Stimulated activated CD4-positive, alpha-beta T cell treated with anti-CD3 and anti-CD28 coated beads, TNF-alpha, amount 100 ng/mL, for 1 hour (primary cell): ENCODE results near the gene ZNF681.
A peak's percentile ranks its signal among the peaks of the same experiment; 100 is the strongest.
"Not testable (repeated sequence)": the region's sequence is repeated elsewhere in the genome, so short reads cannot be mapped to it uniquely, and the experiment has no call there.

Source experiments
- DNase-seq, 3 donors: peaks; one replicate each; pipeline ENCODE4 v3.0.0-alpha.2; 2020; ENCODE audit warnings: low read depth in 3 of 3, low spot score in 1 of 3

ZNF681 gene

GRCh38 chr19:23774524-23774971 is 15.9 kb upstream of the ZNF681 start:
- DNase-seq, result no peak

DNA sequence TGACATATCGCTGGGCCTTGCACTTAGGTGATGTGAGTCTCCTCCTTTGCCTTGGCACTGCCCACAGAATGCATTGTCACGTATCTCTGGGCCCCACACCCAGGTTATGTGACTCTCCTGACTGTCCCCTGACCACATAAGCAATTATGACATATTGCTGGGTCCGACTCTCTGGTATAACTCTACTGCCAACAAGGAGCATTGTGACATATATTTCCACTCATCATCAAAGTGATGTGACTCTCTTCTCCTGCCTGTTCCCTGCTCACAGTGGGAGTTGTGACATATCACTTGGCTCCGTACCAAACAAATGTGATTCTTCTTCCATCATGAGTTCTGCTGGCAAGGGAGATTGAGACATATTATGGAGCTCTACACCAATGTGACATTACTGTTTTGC is 15.4 kb upstream of the ZNF681 start:
- DNase-seq, result no peak

DNA sequence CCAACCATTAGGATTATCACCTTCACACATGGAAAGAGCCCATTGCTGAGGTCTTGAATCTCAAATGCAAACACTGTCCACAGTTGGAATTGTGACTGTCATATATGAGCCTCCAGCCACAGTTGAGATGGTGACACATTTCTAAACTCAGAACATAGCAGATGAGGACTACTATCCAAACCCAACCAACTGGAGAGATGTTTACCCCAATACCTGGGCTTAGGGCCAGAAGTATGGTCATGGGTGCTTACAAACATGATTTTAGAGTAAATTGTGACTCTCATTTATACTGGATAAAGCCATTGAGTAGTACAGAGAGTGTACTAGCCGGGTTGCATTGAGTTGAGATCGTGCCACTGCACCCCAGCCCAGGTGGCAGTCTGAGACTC is 14.0 kb upstream of the ZNF681 start:
- DNase-seq, result no peak

- no peak for DNase-seq
Observed at GRCh38 chr19:23771761-23772674, 13.3 kb upstream of the ZNF681 start.

- no peak for DNase-seq
Observed at GRCh38 chr19:23771316-23771715, 12.6 kb upstream of the ZNF681 start.

GRCh38 chr19:23770672-23771250 is 12.1 kb upstream of the ZNF681 start:
- DNase-seq, result no peak

- no peak for DNase-seq
Observed at GRCh38 chr19:23769691-23770468, 11.2 kb upstream of the ZNF681 start.

- no peak for DNase-seq
Observed at GRCh38 chr19:23766951-23767350, 8.3 kb upstream of the ZNF681 start.

DNA sequence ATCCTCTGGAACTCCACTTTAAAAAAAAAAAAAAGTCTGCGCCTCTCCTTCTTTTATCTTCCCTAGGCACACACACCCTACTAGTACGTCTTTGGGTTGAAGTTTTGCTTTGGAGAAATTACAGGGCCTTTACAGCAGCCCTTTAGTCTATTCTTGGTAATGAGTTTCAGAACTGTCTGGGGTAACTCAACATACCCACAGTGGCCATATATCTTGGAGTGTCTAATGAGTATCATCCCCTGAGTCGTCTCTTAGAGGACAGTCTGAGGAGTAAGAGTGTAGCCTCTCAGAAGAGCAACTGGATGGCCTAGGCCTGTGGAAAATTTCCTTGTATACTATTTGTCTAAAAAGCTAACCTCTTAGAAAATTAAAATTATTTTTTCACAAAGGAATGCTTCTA is 6.1 kb upstream of the ZNF681 start:
- no peak for DNase-seq

DNA sequence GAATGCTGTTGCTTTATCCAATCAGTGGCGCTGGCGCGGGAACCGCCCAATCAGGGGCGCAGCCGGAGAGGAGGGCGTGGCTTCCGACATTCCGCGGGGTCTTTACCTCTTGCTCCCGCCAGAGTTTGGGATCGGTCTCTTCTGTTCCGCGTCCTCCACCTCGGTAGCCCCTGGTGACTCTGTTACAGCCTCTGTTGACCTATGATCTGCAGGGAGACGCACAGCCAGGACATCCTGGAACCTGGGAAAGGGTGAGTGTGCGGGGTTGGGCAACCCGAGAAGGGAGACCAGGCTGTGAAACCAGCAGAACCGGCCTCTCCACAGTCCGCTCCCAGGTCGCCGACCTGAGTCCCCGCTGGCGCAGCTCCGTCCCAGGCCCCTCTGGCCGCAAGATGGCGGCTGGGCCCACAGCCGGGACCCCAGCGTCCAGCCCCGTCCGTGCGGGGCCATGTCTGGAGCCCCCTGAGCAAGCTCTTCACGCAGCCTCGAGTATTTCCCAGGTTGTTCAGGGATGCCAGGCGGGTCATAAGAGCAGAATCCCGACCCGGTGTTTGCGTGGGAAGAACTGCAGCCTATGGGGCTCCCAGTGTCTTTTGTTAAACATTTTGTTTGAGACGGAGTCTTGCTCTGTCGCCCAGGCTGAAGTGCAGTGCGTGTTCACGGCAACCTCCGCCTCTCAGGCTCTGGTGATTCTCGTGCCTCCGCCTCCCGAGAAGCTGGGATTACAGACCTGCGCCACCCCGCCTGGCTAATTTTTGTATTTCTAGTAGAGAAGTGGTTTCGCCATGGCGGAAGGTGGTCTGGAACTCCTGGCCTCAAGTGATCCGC is 4.4 kb upstream of the ZNF681 start:
- peak; percentile 38 to 72 (median 60) for DNase-seq

GRCh38 chr19:23762548-23762883 is 3.8 kb upstream of the ZNF681 start:
- DNase-seq, result no peak

- DNase-seq, result not testable (repeated sequence)
Observed at GRCh38 chr19:23760326-23760725, 1.6 kb upstream of the ZNF681 start.

- not testable (repeated sequence) for DNase-seq
Observed at GRCh38 chr19:23743633-23744232, 15.0 kb downstream of the ZNF681 start.

DNA sequence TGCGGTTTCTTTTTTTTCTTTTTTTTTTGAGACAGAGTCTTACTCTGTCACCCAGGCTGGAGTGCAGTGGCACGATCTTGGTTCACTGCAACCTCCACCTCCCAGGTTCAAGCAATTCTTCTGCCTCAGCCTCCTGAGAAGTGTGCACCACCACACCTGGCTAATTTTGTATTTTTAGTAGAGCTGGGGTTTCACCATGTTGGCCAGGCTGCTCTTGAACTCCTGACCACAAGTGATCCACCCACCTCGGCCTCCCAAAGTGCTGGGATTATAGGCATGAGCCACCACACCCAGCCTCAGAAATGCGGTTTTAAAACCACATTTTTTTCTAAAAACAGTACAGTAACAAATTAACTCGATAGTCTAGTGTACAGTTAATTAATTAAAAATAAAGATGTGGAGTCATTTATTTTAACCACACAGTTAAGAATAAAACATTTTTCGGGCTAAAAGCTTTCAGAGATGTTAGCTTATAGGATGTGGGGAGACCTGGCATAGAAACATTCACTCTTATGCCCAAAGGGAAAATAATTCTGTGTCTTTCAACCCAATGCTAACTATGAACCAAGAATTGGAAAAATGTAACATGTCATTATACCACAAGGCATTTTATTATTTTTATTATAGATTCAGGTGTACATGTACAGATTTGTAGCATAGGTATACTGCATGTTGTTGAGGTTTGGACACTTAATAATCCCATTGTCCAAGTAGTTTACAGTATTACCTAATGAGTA is 27.8 kb downstream of the ZNF681 start:
- not testable (repeated sequence) for DNase-seq

DNA sequence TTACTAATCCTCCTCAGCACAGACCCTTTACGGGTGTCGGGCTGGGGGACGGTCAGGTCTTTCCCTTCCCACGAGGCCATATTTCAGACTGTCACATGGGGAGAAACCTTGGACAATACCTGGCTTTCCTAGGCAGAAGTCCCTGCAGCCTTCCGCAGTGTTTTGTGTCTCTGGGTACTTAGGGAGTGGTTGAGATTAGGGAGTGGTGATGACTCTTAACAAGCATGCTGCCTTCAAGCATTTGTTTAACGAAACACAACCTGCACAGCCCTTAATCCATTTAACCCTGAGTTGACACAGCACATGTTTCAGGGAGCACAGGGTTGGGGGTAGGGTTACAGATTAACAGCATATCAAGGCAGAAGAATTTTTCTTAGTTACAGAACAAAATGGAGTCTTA is 34.5 kb downstream of the ZNF681 start:
- DNase-seq, result not testable (repeated sequence)

DNA sequence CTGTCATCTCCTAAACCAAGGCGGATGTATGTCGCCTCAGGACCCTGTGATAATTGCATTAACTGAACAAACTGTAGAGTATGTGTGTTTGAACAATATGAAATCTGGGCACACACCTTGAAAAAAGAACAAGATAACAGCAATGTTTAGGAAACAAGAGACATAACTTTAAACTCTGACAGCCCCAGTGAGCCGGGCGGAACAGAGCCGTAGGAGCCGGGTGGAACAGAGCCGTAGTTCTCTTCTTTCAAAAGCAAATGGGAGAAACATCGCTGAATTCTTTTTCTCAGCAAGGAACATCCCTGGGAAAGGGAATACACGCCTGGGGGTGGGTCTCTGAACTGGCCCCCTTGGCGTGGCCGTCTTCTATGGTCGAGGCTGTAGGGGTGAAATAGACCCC is 39.9 kb downstream of the ZNF681 start:
- no peak for DNase-seq

- no peak for DNase-seq
Observed at GRCh38 chr19:23716792-23717191, 41.9 kb downstream of the ZNF681 start.

DNA sequence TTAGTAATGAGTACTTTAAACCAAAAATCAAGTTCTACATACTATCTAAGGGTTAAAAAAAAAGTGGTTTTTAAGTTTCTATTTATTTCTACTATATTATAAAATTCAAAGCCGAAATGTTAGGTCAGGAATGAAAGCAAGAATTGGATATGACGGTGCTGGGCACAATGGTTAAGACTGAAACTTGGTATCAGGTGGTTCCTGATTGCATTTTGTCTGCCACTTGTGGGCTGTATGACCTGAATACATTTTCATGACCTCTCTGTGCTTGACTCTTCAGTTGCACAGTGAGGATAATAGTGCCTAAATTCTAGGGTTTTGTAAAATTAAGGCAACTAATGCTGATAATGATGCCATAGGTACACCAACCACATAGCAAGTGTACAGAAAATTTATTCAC is 49.3 kb downstream of the ZNF681 start:
- DNase-seq, result no peak

GRCh38 chr19:23706657-23707056 is 52.0 kb downstream of the ZNF681 start:
- DNase-seq, result no peak

- no peak for DNase-seq
Observed at GRCh38 chr19:23699521-23699860, 59.2 kb downstream of the ZNF681 start.
